Pulmonary artery endothelial cell (primary cell): ENCODE results near the gene CCDC33. TPM values are rescaled to one million over a fixed set of nuclear protein-coding genes. Genes with fewer than 3 reads are reported as not detected.

ENCODE experiments used
- DNase-seq: peaks from one replicate; pipeline ENCODE4 v3.0.0-alpha.2; 2011; ENCODE audit warnings: low read depth, low spot score
- total RNA-seq: library from RNA; depleted of rRNA; stranded (reverse); fragments of >200 nt; gene quantifications from 2 replicates; pipeline ENCODE4 v1.2.3, GENCODE V29; 2014

Gene CCDC33
- total RNA-seq, 1 donor from 2014 or later = not detected

DNA sequence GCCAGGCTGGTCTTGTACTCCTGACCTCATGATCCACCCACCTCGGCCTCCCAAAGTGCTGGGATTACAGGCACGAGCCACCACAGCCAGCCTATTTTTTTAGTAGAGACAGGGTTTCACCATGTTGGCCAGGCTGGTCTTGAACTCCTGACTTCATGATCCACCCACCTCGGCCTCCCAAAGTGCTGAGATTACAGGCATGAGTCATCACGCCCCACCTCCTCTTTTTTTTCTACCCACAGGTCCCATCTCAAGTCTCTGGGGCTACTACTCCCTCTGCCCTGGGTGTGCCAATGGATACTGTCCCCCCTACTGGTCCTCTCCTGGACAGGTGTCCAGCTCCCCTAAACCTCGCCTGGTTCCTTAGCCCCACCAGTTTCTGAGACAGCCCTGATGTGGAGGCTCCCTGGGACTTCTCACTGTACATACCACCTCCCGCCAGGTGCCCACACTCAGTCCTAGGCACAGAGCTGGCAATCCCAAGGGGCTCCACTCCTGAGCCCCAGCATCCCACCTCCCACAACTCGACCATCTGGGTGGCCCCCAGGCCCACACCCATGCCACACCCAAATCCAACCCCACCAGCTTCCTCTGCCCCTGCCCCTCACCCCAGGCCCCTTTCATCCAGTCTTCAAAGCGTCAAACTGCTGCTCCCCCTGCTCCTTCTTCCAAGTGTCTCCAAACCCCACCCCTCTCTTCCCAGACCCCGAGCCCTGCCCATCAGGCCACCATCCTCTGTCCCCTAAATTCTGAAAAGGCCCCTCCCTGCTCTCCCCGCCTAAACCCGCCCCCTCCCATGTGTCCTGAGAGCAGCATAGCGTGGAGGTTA is 144.4 kb downstream of the CCDC33 start:
- no peak for DNase-seq

DNA sequence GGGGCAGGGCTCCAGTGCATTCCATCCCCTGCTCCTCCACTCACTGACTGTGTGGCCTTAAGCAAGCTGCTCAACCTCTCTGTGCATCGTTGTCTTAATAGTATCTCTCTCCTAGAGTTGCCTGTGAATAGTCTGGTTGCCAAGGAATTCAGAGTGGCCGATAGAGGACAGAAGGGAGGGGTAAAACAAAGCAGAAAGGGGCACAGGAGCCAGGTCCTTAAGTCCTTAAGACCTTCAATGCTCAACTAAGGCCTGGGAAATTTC is 145.0 kb downstream of the CCDC33 start:
- DNase-seq = no peak

DNA sequence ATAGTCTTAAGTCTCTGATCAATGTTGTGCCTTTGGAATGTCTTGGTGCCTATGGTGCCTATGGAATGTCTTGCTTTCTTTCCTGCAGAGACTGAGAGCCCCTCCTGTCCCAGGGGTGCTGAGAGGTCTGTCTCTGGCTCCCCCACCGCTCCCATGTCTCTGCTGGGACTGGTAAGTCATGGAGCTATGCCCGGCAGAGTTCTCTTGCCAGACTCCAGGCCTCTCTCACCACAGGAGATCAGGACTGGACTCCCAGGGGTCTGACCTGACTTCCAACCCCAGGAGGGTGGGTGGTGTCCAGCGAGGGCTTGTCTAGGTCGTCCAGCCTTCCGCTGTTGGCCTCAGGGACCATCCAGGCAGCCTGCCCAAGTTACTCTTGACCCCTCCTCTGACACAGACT is 145.4 kb downstream of the CCDC33 start:
- DNase-seq = no peak

DNA sequence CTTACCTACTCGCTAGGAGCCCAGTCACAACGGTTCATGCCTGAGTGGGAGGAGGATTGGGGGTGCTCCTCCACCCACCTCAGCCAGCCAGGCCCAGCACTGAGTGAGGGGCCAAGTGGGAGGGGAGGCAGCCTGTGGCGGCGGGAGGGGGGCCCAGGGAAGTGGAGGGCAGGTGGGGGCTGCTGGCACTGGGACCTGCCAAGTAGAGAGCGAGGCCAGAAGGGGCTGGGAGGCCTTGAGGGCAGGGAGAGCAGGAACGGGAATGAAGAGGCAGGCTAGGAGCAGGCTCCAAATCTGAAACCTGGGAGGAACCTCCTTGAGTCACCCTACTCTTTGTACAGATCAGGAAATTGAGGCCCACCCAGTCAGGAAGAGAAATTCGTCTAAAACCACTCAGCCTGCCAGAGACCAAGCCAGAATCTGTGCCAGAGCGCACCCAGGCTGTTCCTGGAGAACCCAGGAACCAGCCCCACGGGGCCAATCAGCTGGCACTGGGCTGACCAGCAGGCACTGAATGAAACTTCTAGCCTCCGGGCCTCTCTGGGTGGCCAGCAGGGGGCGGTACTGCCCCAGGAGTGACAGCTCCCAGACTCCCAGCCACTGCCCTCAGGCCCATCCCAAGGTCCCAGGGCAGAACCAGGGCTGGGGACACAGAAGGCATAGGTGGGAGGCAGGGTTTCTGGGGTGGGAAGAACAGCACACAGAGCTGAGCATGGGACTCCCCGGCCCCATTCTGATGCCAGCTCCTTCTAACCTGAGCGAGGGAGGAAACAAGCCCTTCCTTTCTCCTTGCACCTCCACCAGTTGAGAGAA is 146.1 kb downstream of the CCDC33 start:
- DNase-seq = peak; percentile 43

DNA sequence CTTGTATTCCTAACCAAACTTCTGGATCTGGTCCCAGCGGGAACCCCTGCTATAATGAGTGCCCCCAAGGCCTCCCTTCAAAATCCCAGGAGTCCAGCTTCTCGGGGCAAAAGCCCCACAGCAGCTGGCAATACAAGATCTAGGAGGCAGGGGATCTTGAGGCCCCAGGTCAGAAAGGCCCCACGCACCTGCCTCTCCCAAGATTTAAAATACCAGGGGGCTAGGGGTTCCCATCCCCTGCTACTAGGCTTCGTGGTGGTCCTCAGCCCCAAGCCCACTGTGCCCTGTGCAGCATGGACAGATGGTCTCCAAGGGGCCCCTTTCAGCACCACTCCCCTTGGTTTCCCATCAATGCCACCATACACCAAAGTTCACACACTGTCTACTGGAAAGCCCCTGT is 147.2 kb downstream of the CCDC33 start:
- DNase-seq = no peak

DNA sequence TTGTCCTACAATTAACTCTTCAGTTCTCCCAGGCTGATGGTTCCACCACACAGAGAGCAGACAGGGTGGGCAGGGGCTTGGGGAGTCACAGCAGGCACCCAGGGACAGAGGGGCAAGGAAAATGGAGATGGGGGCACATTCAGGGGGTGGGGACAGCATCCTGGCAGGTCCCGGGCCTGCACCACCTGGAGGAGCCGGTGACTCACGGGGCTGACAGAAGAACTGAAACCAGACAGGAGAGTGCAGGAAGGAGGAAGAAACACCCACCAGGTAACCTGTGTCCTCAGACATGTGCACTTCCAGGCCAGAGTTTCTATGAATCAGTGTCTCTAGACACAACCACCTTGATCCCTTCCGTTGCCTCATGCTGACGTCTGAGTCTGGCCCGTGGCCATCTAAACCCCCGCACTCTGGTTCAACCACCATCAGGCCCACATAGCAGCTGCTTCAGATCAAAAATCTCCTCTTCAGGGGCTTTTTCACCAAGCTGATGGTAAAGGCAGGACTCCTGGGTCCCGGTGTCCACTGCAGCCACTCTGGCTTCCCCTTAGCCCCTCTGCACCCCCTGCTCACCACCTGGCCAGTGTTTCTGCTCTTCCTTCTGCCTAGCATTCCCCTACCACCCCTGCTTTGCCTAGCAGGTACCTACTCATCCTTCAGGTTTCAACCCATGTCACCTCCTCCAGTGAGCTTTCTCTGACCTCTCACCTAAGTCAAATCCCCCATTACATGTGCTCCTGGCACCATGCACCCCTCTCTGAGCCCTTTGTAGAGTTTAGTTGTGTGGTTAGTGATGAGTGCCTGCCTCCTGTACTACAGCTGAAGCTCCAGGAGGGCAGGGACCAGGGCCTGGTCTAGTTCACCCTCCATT is 147.8 kb downstream of the CCDC33 start:
- DNase-seq = no peak

DNA sequence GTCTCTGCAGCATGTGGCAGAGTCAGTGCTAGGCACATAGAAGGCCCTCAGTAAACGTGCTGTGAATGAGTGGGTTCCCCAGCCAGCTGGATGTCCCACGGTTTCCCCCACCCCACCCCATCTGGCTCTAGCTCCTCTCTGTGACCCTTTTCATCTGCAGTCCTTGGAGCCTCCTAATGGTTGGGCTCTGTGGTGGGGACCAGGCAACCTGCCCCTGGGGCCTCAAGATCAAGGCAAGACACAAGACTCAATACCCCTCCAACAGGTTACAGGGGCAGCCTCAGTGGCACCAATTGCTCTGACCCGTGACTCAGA is 148.4 kb downstream of the CCDC33 start:
- DNase-seq = no peak

DNA sequence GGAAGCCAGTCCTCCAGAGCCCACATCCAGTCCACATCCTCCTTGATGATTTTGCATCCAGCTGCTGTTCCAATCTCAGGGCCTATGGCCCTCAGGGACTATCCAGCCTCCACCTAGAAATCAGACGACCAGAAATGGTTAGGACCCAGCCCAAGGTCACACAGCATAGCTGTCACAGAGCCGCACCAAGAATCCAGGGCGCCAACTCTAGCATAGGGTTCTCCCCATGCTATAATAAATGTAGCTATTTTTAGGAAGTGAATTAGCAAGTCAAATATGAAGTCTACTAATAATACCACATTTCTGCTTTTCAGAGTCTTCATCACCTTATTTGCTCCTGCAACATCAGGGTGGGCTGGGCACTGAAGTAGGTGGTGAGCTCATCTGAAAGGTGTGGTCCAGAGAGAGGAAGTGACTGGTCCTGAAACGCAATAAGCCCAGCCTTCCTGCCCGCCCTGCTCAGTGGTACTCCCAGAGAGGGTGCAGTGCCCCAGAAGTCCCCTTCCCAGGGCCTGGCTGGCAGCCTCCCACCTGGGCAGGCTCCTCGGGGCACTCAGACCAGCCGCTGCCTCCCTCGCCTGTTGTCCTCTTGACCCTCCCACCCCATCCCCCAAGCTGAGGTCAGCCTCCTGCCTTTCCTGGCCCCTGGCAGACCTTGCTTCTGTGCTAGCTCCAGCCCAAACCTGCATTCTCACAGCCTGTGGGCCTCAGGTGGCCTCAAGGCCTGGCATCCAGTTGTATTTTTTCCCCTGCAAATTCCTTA is 148.9 kb downstream of the CCDC33 start:
- DNase-seq = no peak

DNA sequence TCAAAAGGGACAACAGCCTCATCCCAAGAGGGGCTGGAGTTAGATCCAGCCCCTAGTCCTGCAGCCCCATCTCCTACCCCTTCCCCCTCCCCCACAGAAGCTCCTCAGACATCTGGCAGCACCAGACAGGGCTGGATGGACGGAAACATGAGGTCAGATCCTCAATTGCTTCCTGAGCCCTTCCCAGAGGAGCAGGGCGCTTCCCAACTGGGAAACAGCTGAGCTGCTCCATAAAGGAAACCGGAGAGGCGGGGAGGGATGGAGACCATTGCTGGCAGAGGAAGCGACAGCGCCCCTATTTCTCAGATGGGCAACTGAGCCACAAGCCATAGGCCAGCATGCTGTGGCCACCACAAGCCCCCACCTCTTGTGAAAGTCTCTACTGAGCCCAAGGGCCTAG is 149.6 kb downstream of the CCDC33 start:
- no peak for DNase-seq

Other genes with a start within 250 kb of the CCDC33 start
- gene STOML1, start 244.0 kb upstream of the CCDC33 start, total RNA-seq = 9.1 and 14.8 TPM in 2 replicates
- gene PML, start 241.6 kb upstream of the CCDC33 start, total RNA-seq = 28.4 and 30.4 TPM in 2 replicates
- not detected in 2 replicates for gene GOLGA6A, start 153.8 kb upstream of the CCDC33 start, total RNA-seq
- gene ISLR2, start 105.7 kb upstream of the CCDC33 start, total RNA-seq = not detected in 2 replicates
- not detected in 2 replicates for gene ISLR, start 62.6 kb upstream of the CCDC33 start, total RNA-seq
- not detected in 2 replicates for gene STRA6, start 33.5 kb upstream of the CCDC33 start, total RNA-seq
- not detected in 2 replicates for gene CYP11A1, start 131.3 kb downstream of the CCDC33 start, total RNA-seq
- gene SEMA7A, start 197.6 kb downstream of the CCDC33 start, total RNA-seq = 0.73 and 1.3 TPM in 2 replicates
- 27.2 and 33.1 TPM in 2 replicates for gene UBL7, start 224.8 kb downstream of the CCDC33 start, total RNA-seq